Stimulated activated CD8-positive, alpha-beta memory T cell treated with anti-CD3 and anti-CD28 coated beads, Interleukin-12 subunit alpha, Interleukin-12 subunit beta, amount 100 ng/mL, for 24 hours (primary cell): ENCODE measurements around the gene ECHDC3.

ENCODE experiments used
- DNase-seq: peaks from one replicate; pipeline ENCODE4 v3.0.0-alpha.2; 2020; ENCODE audit errors: extremely low read depth

ECHDC3 gene

GRCh38 chr10:11748866-11749265 lies 6.7 kb downstream of the ECHDC3 start:
- no peak for DNase-seq

- DNase-seq: no peak
Measured at GRCh38 chr10:11750420-11750819, 8.2 kb downstream of the ECHDC3 start.

- DNase-seq: no peak
Measured at GRCh38 chr10:11754173-11754572, 12.0 kb downstream of the ECHDC3 start.

GRCh38 chr10:11754620-11755019 lies 12.4 kb downstream of the ECHDC3 start:
- DNase-seq: no peak

GRCh38 chr10:11755512-11756263 lies 13.5 kb downstream of the ECHDC3 start:
- DNase-seq: no peak

GRCh38 chr10:11756766-11757315 lies 14.7 kb downstream of the ECHDC3 start:
- no peak for DNase-seq

- DNase-seq: no peak
Measured at GRCh38 chr10:11757454-11757820, 15.3 kb downstream of the ECHDC3 start.

GRCh38 chr10:11757821-11758463 lies 15.8 kb downstream of the ECHDC3 start:
- DNase-seq: peak; percentile 50

- no peak for DNase-seq
Measured at GRCh38 chr10:11758527-11759236, 16.5 kb downstream of the ECHDC3 start.

GRCh38 chr10:11759347-11759746 lies 17.2 kb downstream of the ECHDC3 start:
- DNase-seq: no peak

- no peak for DNase-seq
Measured at GRCh38 chr10:11760151-11760550, 18.0 kb downstream of the ECHDC3 start.

GRCh38 chr10:11760861-11761260 lies 18.7 kb downstream of the ECHDC3 start:
- DNase-seq: no peak

- DNase-seq: no peak
Measured at GRCh38 chr10:11761431-11761830, 19.2 kb downstream of the ECHDC3 start.

- no peak for DNase-seq
Measured at GRCh38 chr10:11762706-11763500, 20.7 kb downstream of the ECHDC3 start.

GRCh38 chr10:11763501-11763861 lies 21.3 kb downstream of the ECHDC3 start:
- no peak for DNase-seq

GRCh38 chr10:11765141-11765540 lies 23.0 kb downstream of the ECHDC3 start:
- DNase-seq: no peak

GRCh38 chr10:11772575-11773288 lies 30.6 kb downstream of the ECHDC3 start:
- no peak for DNase-seq

GRCh38 chr10:11773761-11774441 lies 31.7 kb downstream of the ECHDC3 start:
- DNase-seq: no peak

- DNase-seq: no peak
Measured at GRCh38 chr10:11775412-11775811, 33.2 kb downstream of the ECHDC3 start.

- no peak for DNase-seq
Measured at GRCh38 chr10:11776080-11776479, 33.9 kb downstream of the ECHDC3 start.

GRCh38 chr10:11781114-11781513 lies 38.9 kb downstream of the ECHDC3 start:
- DNase-seq: no peak
